ENCODE measurements around the gene MCU.
"Not testable (repeated sequence)": the region's sequence is repeated elsewhere in the genome, so short reads cannot be mapped to it uniquely, and the experiment has no call there.

Gene MCU

DNA sequence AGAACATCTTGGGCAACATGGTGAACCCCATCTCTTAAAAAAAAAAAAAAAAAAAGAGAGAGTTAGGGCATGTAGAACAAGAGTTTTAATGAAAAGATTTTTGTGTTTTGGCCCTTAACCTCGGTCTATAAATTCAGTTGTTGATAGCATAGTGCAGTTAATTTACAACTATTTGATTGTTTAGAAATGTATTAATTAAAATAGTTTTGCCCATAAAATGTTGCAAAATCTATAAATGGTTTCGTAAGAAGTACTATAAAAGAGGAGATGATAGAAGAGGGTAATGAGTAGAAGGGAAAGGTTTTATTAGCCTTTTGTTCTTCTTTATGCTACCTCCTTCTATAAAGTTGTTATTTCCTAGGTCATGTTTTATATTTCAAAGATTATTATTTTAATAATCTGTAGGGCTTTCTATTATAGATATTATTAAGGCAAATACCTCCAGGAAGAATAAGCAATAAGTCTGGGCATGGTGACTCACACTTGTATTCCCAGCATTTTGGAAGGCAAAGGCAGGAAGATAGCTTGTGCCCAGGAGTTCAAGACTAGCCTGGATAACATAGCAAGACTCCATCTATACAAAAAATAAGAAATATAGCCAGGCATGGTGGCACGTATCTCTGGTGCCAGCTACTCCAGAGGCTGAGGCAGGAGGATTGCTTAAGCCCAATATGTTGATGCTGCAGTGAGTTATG is 73.3 kb downstream of the MCU start:
- DNase-seq, result no peak

DNA sequence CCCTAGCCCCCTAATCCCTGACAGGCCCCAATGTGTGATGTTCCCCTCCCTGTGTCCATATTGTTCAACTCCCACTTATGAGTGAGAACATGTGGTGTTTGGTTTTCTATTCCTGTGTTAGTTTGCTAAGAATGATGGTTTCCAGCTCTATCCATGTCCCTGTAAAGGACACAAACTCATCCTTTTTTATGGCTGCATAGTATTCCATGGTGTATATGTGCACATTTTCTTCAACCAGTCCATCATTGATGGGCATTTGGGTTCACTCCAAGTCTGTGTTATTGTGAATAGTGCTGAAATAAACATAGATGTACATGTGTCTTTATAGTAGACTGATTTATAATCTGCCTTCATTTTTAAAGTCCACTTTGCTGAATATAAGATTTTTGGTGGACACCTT is 79.3 kb downstream of the MCU start:
- not testable (repeated sequence) for DNase-seq

DNA sequence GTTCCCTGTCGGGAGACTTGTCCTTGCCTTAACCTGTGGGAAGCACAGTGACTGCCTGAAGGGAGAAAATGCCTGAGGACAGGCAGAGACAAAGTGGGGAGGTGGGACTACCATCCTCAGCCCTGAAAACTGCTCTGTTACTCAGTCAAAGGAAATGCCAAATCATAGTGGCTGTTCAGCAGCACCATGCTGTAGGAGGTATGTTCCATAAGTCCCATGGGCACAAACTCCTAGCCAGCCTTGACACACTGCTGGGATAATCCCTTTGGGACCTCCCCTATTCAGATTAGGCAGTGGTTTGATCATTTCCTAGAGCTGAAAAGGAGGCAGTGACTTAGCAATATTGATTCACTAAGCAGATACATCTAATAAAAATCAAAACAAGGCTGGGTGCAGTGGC is 80.1 kb downstream of the MCU start:
- DNase-seq, result no peak

DNA sequence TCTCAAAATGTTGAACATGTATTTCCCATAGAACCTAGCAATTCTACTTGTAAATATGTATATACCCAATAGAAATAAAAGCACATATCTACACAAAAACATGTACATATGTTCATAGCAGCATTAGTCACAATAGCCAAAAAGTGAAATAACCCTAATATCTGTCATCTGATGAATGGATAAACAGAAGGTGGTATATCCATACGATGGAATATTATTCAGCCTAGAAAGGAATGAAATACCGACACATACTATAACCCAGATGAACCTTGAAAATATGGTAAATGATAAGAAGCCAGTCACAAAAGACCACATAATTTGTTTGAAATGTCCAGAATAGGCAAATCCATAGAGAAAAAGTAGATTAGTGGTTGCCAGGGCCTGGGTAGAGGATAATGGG is 87.9 kb downstream of the MCU start:
- DNase-seq, result no peak

DNA sequence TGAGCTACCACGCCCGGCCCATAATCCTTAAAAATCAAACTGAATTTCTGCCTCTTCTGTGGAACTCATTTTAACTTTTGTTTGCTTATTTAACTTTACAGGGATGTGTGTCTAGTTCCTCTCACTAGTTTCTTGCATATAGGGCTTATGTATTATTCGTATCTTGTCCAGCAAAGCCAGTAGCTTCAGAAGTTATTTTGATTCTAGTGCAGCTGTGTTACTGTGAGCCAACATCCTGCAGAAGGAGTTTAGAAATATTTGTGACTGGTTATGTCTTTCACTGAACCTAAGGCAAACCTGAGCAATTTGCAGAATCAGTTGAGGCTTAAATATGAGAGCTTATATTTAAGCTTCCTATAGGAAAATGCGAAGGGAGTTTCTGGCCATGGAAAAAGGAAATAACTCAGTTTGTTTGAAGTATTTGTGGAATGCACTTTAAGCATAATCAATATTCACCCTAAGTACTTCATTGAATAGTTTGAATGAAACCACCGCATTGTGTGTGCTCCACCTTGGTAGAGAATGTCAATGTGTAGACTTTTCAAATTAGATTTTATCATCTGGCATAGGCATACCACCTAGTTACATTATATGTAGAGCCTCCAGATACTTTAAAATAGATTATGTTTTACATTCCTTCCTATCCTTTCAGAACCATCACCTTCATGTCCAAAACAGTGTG is 90.8 kb downstream of the MCU start:
- no peak for DNase-seq

DNA sequence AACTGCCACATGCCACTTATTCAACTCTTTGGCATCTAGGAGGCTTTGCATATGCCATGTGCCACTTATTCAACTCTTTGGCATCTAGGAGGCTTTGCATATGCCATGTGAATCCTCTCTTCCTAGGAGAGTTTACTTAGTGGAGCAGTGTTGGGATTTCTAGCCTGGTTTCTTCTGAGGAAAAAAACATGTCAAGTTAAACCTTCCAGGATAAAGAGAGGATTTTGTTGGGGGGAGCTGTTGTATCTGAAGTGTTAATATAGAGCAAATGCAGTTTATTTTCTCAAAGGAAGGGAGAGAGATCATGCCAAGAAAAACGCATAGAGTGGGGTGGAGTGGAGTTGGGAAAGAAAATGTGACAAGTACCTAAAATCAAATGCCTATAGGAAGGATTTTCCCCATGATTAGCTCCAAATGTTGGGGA is 91.5 kb downstream of the MCU start:
- DNase-seq, result no peak

DNA sequence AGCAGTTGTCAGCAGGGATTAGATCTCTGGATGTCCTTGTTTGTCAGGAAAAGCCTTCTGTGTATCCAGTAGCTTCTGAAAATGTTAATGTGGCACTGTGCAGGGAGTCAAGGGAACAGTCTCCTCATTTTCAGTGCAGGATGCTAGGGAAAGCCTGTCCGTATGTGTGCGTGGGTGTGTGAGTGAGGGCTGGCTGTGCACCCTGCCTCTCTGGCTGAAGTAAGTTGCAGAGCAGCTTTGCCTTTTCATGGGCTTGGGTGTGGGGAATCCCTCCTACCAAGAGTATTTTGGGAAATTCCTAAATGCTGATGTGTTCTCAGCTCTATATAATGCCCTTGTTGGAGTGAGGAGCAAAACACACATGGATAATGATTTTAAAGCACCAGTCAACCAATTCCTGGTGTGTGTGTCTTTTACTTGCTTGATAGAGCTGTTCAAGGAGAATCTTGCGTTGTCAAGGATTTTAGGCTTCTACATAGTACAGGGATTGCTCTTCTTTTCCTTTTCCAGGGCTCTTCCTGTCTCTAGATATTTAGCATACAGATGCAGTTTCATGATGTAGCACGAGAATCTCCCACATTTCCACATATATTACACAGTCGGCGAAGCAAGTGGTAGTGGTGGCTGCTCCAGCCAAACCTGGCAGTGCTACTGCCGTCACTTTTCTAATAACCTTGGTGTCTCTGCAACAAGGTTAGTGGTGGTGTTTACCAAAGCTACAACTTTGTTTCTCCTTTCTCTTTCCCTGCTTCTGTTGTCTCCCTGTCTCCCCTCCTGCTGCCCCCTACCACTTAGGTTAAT is 92.8 kb downstream of the MCU start:
- DNase-seq, result no peak

DNA sequence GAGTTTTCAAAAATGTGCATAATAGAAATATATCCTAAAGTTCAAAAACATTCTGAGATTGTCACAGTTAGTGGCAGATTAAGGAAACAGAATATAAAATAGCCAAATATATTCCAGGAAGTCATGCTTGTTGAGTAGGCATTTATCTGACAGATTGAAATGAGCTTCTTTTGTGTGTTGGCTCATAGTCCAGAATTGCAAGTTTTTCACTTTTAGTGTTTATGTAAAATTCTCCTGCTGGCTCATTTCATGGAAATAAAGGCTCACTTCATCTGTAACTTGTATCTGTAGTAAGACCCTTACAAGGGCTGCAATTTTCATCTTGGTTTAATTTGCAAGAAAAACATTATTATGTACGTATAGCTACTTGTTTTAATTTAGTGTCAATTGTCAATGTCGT is 93.5 kb downstream of the MCU start:
- DNase-seq, result no peak

DNA sequence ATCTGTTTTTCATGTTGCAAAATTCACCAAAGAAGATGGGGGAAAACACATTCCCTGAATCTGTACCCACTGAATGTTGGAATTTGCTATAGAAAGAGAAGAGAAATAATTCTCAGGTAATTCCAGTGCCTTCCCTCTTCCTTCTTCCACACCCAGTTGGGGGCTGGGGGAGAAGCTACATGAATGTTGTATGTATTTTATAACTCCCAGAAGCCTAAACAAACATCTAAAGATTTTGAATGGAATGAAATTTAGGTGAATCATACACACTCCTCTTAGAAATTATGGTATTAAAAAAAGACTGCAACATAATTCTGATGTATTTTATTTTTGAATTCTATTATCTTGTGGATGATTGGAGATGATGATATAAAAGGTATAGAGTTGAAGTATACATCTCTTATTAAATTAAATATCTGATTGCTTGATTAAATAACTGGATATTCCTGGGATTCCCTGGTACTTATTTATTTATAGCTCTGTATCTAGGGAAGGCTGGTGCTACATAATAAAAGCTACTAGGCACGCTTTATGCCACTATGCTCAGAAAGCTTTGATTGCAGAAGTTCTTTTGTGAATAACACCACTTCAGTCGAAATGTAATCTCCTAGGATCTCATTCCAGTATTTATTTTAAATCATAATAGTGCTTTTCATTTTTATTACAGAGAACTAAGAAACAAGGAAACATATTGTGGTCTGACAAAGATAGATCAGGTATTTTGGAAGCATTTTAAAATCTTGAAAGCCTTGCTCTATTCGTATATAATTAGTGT is 98.5 kb downstream of the MCU start:
- no peak for DNase-seq

DNA sequence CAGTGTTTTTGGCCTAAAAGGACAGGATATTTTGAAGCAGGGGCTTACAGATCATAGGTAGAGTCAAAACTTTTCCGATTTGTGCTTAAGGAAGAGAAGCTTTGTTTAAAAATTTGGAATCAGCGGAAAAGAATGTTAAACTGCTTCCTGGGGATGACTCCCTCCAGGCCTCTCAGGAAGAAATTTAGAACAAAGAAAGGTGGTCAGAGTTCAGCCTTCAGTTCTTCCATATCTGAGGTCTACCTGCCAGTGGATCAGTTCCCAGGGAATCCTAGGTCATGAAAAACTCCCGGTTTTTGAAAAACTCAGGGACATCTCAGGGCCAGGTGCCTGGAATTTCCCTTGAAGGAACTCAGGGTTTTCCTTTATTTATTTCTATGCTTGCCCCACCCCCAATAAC is 100.3 kb downstream of the MCU start:
- DNase-seq, result no peak

DNA sequence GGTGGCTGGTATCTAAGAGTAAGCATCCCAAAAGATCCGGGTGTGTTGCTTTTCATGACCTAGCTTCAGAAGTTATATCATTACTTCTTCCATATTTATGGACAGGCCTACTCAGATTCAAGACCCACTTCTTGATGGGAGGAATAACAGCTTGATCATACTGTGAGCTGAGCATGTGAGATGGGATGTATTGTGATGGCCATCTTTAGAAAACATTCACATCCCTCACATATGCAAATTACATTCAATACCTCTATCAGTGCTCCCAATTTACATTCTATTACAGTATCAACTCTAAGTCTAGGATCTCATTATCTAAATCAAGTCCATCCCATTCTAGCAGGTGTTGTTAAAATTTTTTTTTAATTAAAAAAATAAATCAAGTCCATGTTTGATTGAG is 101.8 kb downstream of the MCU start:
- no peak for DNase-seq

DNA sequence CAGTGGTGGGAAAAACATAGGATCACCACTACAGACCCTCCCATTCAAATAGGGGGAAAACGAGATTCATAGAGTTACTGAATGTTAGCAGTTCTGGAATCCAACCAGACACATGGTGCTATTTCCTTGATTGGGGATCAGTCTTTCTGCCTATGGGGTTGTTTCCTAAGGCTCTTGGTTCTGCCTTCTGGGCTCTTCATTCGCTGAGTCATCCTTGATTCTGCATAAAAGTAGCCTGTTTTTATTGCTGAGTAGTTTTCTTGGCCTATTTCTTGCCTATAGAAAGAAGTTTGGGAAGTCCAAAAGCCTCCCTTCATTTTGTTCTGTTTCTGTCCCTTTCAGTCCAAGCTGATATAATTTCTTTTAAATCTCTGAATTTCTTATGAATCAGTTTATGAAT is 102.3 kb downstream of the MCU start:
- DNase-seq, result no peak

DNA sequence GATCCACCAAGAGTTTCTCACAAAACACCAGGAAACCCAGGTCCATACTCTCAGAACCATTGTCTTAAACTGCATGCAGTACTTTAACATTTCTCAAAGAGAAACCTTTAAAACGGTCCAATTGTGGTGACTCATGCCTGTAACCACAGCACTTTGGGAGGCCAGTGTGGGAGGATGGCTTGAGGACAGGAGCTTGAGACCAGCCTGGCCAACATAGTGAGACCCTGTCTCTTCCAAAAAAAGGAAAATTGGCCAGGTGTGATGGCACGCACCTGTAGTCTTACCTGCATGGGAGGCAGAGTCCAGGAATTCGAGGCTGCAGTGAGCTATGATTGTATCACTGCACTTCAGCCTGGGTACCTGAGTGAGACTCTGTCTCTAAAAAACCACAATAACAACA is 104.1 kb downstream of the MCU start:
- no peak for DNase-seq

DNA sequence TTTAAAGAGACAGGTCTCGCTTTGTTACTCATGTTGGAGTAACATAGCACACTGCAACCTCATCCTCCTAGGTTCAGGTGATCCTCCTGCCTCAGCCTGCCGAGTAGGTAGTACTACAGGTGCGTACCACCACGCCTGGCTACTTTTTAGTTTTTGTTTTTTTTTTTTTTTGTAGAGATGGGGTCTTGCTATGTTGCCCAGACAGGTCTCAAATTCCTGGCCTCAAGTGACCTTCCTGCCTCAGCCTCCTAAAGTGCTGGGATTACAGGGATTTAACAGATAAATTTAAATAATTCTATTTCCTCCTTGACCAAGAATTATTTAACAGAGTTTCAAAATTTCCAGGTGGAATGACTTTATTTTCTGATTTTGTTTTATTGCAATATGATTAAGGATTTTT is 104.6 kb downstream of the MCU start:
- no peak for DNase-seq

DNA sequence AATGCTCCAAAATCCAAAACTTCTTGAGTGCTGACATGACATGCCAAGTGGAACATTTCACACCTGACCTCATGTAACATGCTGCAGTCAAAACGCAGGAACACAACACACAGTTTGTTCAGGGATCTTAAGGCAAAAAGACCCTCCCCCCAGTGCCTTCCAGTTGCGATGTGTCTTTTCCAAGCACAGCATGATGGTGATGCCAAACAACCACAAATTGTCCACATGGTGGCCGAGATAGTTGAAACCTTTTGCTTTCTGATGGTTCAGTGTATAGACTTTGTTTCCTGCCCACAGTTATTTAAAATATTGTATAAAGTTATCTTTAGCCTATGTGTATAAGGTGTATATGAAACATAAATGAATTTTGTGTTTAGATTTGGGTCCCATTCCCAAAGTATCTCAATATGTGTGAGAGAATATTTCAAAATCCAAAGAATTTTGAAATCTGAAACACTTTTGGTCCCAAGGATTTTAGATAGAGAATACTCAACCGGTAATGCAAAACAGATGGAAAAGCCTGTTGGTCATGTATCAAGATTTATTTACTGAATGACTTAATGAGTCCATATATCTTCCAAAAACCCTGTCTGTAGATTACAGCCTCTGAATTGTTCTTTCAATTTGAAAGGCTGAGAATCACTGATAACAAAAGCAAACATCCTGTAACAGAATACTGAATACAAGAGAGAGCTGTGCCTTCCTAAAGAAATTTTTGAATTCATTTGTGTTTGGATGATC is 108.2 kb downstream of the MCU start:
- DNase-seq, result no peak

DNA sequence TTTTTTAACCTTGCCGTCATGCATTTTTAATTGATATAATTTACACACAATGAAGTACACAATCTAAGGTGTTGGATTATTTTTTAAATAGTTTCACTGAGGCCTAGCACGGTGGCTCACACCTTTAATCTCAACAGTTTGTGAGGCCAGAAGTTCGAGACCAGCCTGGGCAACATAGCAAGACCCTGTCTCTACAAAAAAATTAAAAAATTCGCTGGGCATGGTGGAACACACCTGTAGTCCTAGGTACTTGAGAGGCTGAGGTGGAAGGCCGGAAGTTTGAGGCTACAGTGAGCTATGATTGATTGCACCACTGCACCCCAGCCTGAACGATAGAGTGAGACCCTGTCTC is 108.8 kb downstream of the MCU start:
- DNase-seq, result no peak

DNA sequence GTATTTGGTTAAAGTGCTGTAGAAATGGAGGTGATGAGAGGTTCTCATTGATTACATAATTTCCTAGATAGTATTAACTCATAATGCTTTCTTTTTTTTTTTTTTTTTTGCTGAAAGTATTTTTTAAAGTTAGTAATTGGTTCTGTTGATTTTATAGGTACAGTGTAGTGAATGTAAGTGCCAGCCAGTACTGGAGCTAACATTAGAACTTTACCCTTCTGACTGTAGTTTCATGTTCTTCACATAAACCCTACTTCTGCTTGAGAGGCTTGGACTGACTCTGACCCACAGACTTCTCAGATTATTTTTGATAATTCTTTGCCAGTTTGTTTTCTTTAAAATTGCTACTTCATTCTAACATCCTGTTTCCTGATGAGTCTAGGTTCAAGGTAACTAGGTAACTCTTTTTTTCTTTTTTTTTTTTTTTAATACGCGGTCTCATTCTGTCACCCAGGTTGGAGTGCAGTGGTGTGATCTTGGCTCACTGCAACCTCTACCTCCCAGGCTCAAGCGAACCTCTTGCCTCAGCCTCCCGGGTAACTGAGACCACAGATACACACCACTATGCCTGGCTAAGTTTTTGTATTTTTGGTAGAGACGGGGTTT is 109.4 kb downstream of the MCU start:
- DNase-seq, result no peak

DNA sequence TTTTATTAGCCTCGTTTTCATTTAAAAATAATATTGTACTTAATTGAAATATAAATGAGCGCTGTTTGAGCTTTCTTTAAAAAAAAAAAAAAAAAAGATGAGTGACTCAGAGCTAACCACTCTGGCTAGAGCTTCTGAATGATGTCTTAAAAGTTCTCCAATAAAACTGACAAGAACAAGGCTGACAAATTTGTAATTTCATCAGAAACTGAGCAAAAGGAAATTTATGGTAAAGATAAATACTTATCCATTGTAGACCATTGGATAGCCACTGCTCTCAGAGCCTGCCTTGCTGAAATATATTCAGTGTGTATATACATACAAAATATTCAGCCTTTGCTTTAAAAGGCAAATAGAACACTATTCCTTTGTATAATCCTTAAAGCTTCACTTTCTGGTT is 110.4 kb downstream of the MCU start:
- DNase-seq, result no peak

DNA sequence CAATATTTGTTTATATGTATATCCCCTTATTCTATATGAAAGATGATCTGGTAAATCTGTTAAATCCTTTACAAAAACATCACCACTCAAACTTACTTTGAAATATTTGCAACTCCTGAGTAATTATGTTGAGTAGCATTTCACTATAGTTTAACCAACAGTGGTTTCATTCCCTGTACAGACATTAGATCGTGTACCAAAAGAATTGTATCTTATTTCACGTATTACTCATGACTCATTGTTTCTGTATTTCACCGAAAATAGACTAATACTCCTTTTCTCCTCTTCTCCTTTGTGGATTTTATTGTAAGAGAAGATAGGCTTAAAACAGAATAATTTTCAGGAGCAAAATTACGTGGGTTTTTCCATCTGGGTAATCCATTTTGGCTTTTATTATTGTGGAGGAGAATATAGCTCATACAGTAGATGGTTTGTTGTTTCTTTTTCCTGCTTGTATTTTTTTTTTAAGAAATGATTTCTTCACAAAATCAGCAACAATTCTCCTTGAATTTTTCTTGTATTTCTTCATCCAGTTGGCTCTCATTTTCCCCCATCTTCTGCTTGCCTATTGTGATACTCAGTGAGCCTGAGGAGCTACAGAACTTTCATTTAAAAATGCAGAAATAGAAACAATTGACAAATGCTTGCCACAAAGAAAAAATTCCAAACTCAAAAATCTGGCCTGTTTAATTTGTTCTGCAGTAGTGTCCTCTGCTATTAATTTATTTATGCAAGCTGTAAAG is 111.0 kb downstream of the MCU start:
- no peak for DNase-seq

DNA sequence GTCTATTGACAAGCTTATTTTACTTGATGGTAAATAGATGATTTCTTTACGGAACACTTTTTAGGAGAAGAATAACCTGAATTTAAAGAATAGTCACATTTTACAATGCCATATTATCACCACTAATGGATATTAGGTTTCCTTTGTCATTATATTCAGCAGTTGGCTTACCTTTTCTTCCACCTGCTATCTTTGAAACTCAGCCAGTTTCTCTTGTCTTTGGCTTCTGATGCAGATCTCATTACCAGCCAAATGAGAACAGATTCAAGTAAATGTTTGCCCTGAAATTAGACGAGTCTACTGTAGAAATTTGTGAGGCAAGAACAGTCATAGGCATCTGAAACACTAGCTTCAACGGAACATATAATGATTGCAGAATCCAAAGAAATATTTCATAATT is 116.1 kb downstream of the MCU start:
- no peak for DNase-seq

DNA sequence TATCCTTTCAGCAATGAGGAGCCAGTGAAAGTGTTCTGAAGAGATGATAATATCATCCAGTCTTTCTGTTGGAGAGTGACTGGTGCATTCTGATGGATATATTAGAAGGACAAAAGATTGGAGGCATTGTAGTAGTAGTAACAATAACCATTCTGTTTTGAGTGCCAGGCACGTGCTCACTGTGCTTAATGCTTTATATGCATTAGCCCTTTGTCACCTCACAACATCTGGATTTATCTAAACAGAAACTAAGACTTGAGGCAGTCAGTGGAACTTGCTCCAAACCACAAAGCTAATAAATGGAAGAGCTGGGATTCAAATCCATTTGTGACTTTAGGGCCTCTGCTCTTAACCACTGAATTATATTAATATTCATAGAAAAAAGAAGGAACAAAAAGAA is 117.1 kb downstream of the MCU start:
- DNase-seq, result no peak

DNA sequence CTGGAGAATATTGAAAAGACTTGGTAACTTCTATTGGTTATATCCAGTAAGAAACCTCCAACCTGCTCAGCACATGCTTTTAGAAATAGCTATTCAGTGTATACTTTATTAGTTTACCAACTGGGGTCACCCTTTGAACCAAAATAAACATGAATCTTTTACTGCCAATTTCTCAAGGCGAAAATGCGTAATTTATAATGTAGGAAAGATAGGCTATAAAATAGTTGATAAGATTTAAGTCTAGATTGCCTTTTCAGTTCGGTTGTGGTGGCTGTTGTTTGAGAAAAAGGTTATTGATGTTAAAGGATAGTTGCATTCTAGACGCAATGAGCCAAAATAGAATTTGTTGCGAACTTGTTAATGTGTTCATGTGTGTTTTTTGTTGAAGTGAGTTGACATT is 119.0 kb downstream of the MCU start:
- no peak for DNase-seq
